ENCODE measurements around the gene RAPGEF6.

The RAPGEF6 gene

DNA sequence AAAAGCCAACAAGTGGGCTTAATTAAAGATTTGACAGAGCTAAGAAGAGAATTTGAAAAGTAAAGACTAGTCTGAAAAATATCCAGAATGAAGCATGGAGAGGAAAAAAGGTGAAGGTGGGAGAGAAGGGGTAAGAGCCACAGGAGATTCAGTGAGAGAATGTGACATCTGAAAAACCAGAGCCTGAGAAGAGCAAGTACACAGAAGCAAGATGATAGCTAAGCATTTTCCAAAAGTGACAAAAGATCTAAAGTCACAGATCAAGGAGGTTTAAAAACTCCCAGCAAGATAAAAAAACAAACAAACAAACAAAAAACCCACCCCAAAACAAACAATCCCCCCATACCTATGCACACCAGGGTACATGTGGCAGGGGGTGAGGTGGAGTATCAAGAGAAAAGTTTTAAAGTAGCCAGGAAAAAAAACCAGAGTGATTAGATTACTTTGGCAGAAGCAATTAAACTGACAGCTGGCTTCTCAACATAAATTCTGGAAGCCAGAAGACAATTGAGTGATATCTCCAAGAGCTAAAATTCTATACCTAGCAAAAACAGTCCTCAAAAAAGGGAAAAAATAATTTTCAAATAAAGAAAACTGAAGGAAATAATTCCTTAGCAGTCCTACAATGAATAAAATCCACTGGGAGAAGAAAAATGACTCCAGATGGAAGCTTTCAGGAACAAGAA lies 111.4 kb downstream of the RAPGEF6 start:
- no peak for DNase-seq
- H3K4me1 ChIP-seq (ENCODE audit: insufficient read depth, low read length), result no peaks in the 10 kb centered on the region
- no peak for TF ChIP-seq EZH2 (IDR thresholded peaks at IDR 0.05; ENCODE audit: borderline replicate concordance, low read depth, low read length, severe bottlenecking)
- TF ChIP-seq, protein P1, sequence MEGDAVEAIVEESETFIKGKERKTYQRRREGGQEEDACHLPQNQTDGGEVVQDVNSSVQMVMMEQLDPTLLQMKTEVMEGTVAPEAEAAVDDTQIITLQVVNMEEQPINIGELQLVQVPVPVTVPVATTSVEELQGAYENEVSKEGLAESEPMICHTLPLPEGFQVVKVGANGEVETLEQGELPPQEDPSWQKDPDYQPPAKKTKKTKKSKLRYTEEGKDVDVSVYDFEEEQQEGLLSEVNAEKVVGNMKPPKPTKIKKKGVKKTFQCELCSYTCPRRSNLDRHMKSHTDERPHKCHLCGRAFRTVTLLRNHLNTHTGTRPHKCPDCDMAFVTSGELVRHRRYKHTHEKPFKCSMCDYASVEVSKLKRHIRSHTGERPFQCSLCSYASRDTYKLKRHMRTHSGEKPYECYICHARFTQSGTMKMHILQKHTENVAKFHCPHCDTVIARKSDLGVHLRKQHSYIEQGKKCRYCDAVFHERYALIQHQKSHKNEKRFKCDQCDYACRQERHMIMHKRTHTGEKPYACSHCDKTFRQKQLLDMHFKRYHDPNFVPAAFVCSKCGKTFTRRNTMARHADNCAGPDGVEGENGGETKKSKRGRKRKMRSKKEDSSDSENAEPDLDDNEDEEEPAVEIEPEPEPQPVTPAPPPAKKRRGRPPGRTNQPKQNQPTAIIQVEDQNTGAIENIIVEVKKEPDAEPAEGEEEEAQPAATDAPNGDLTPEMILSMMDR (IDR thresholded peaks at IDR 0.05; ENCODE audit: borderline replicate concordance, extremely low read depth, low read length, poor library complexity, severe bottlenecking), result no peak
- no peak overlapping the region for H3K9ac ChIP-seq (ENCODE audit: low read depth, low read length)
- no peaks in the 10 kb centered on the region for H3K79me2 ChIP-seq (ENCODE audit: insufficient read depth, low read length)
- H4K20me1 ChIP-seq (ENCODE audit: insufficient read depth, low read length), result no peaks in the 10 kb centered on the region
- no peak overlapping the region for H3K4me2 ChIP-seq (ENCODE audit: insufficient read depth, low read length)
- no peak overlapping the region for H2AFZ ChIP-seq (ENCODE audit: low read depth, low read length)
- no peak overlapping the region for H3K4me3 ChIP-seq (ENCODE audit: low read depth in 1 of 2, low read length in 2 of 2)
- H3K36me3 ChIP-seq (ENCODE audit: insufficient read depth, low read length), result peaks cover 20% of the 10 kb centered on the region; the same call in 1 of the 2 replicates
- no peak overlapping the region for H3K27ac ChIP-seq (ENCODE audit: low read length)
- no peaks in the 10 kb centered on the region for H3K27me3 ChIP-seq (ENCODE audit: insufficient read depth, low read length, poor library complexity)
- ATAC-seq (ENCODE audit: insufficient read depth, low read depth), result no peak
- no peaks in the 10 kb centered on the region for H3K9me3 ChIP-seq (ENCODE audit: insufficient read depth, low read length, severe bottlenecking)

DNA sequence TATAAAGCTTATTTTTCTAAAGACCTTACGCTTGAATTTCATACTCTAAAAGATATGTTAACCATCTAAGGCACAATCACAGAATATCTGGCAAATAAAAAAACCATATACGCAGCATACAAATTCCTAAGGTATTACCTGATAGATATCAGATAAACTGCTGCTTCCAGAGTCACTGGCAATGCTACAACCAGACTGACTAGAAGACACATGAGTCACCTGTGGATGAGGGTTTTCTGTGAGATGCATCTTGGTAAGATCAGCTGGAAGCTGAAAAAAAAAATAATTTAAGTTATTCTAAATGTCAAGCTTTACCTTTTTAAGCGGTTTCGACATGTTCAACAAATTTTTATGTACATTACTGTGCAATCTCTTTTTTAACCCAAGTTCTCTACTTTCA lies 113.8 kb downstream of the RAPGEF6 start:
- DNase-seq (no peak), ATAC-seq (ENCODE audit: insufficient read depth, low read depth) (no peak)
- Histone ChIP-seq H3K27me3 (ENCODE audit: insufficient read depth, low read length, poor library complexity) (no peaks in the 10 kb centered on the region), H3K27ac (ENCODE audit: low read length) (no peak overlapping the region), H3K4me2 (ENCODE audit: insufficient read depth, low read length) (no peak overlapping the region), H3K9me3 (ENCODE audit: insufficient read depth, low read length, severe bottlenecking) (no peaks in the 10 kb centered on the region), H4K20me1 (ENCODE audit: insufficient read depth, low read length) (no peaks in the 10 kb centered on the region), H3K36me3 (ENCODE audit: insufficient read depth, low read length) (peaks cover 20% of the 10 kb centered on the region; the same call in 1 of the 2 replicates), H3K4me1 (ENCODE audit: insufficient read depth, low read length) (peaks cover 8% of the 10 kb centered on the region), H2AFZ (ENCODE audit: low read depth, low read length) (no peak overlapping the region), H3K79me2 (ENCODE audit: insufficient read depth, low read length) (no peaks in the 10 kb centered on the region), H3K9ac (ENCODE audit: low read depth, low read length) (no peak overlapping the region), H3K4me3 (ENCODE audit: low read depth in 1 of 2, low read length in 2 of 2) (no peak overlapping the region)
- TF ChIP-seq, protein P1 (IDR thresholded peaks at IDR 0.05; ENCODE audit: borderline replicate concordance, extremely low read depth, low read length, poor library complexity, severe bottlenecking), result no peak
- TF ChIP-seq EZH2 (IDR thresholded peaks at IDR 0.05; ENCODE audit: borderline replicate concordance, low read depth, low read length, severe bottlenecking), result no peak

DNA sequence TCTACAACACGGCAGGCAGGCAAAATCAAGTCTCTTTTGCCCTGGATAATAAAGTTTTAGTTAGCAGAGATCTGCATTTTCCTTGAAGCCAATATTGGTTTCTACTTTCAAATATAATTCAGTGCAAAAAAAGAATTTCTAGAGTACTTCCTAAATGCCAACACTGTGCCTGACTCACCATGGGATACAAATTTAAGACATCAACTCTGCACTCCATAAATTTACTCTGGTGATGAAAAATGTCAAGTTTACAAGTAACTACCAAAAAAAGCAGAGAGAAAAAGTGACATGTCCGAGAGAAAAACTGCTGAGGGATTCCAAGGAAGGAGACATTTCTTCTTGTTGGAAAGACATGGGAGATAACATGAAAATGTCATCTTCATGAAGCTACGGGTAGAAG lies 119.7 kb downstream of the RAPGEF6 start:
- no peak overlapping the region for H3K9ac ChIP-seq (ENCODE audit: low read depth, low read length)

More for the DNA sequence above, 119.7 kb downstream of the RAPGEF6 start:
- H3K4me3 ChIP-seq (ENCODE audit: low read depth in 1 of 2, low read length in 2 of 2), result no peak overlapping the region
- TF ChIP-seq, protein P1 (IDR thresholded peaks at IDR 0.05; ENCODE audit: borderline replicate concordance, extremely low read depth, low read length, poor library complexity, severe bottlenecking), result no peak
- no peak for TF ChIP-seq EZH2 (IDR thresholded peaks at IDR 0.05; ENCODE audit: borderline replicate concordance, low read depth, low read length, severe bottlenecking)
- ATAC-seq (ENCODE audit: insufficient read depth, low read depth) (no peak), DNase-seq (no peak)
- no peaks in the 10 kb centered on the region for H3K79me2 ChIP-seq (ENCODE audit: insufficient read depth, low read length)
- H3K4me2 ChIP-seq (ENCODE audit: insufficient read depth, low read length), result peak overlapping the region; percentile 60
- H3K9me3 ChIP-seq (ENCODE audit: insufficient read depth, low read length, severe bottlenecking), result no peaks in the 10 kb centered on the region
- H2AFZ ChIP-seq (ENCODE audit: low read depth, low read length), result no peak overlapping the region
- no peaks in the 10 kb centered on the region for H3K27me3 ChIP-seq (ENCODE audit: insufficient read depth, low read length, poor library complexity)
- peaks cover 38% of the 10 kb centered on the region for H3K4me1 ChIP-seq (ENCODE audit: insufficient read depth, low read length)
- no peaks in the 10 kb centered on the region for H4K20me1 ChIP-seq (ENCODE audit: insufficient read depth, low read length)
- peaks cover 26% of the 10 kb centered on the region; the same call in 1 of the 2 replicates for H3K36me3 ChIP-seq (ENCODE audit: insufficient read depth, low read length)
- H3K27ac ChIP-seq (ENCODE audit: low read length), result peak overlapping the region; percentile 66

Measured in DND-41 (cell line).